ENCODE data around the gene METTL25B. TPM values are rescaled to one million over a fixed set of nuclear protein-coding genes. Genes with fewer than 3 reads are reported as not detected.
A peak's percentile ranks its signal among the peaks of the same experiment; 100 is the strongest.

Gene METTL25B
- total and polyA plus RNA-seq, 2 of the 13 experiments (the other 11 are each of a cell fraction or from before 2014, with no cell fraction given) = 11.9 to 24.0 TPM

- TF ChIP-seq, protein P1, sequence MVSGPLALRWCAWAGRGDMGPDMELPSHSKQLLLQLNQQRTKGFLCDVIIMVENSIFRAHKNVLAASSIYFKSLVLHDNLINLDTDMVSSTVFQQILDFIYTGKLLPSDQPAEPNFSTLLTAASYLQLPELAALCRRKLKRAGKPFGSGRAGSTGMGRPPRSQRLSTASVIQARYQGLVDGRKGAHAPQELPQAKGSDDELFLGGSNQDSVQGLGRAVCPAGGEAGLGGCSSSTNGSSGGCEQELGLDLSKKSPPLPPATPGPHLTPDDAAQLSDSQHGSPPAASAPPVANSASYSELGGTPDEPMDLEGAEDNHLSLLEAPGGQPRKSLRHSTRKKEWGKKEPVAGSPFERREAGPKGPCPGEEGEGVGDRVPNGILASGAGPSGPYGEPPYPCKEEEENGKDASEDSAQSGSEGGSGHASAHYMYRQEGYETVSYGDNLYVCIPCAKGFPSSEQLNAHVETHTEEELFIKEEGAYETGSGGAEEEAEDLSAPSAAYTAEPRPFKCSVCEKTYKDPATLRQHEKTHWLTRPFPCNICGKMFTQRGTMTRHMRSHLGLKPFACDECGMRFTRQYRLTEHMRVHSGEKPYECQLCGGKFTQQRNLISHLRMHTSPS (CRISPR knock-in tag; IDR thresholded peaks at IDR 0.05; ENCODE audit: low read depth) = peak; percentile 77; the same call in 1 of the 2 replicates
- TF ChIP-seq, protein P2, sequence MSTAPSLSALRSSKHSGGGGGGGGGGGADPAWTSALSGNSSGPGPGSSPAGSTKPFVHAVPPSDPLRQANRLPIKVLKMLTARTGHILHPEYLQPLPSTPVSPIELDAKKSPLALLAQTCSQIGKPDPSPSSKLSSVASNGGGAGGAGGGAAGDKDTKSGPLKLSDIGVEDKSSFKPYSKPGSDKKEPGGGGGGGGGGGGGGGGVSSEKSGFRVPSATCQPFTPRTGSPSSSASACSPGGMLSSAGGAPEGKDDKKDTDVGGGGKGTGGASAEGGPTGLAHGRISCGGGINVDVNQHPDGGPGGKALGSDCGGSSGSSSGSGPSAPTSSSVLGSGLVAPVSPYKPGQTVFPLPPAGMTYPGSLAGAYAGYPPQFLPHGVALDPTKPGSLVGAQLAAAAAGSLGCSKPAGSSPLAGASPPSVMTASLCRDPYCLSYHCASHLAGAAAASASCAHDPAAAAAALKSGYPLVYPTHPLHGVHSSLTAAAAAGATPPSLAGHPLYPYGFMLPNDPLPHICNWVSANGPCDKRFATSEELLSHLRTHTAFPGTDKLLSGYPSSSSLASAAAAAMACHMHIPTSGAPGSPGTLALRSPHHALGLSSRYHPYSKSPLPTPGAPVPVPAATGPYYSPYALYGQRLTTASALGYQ (CRISPR knock-in tag; IDR thresholded peaks at IDR 0.05) = 0 out of 2 replicates have a peak, but pooled peaks have one; percentile 23
- no peak for TF ChIP-seq MBNL3 (CRISPR knock-in tag; conservative IDR thresholded peaks at IDR 0.05)
- TF ChIP-seq HNF4G (IDR thresholded peaks at IDR 0.05; ENCODE audit: borderline replicate concordance, low read depth, low read length) = peak; percentile 79
- TF ChIP-seq HNF4G (CRISPR knock-in tag; IDR thresholded peaks at IDR 0.05; ENCODE audit: borderline replicate concordance, low read depth) = peak; percentile 33; the same call in 1 of the 2 replicates
- no peak for TF ChIP-seq HNRNPUL1 (IDR thresholded peaks at IDR 0.05; ENCODE audit: low read depth, low read length)
- peak; percentile 16; the same call in 1 of the 2 replicates for TF ChIP-seq TBX2 (CRISPR knock-in tag; IDR thresholded peaks at IDR 0.05; ENCODE audit: borderline replicate concordance)
- TF ChIP-seq TBL1XR1 (IDR thresholded peaks at IDR 0.05; ENCODE audit: borderline replicate concordance, low read length, partially characterized antibody) = no peak
- 0 out of 2 replicates have a peak, but pooled peaks have one; percentile 37 for TF ChIP-seq MAX (IDR thresholded peaks at IDR 0.05)
- 0 out of 2 replicates have a peak, but pooled peaks have one; percentile 20 for TF ChIP-seq ZMYM4 (CRISPR knock-in tag; IDR thresholded peaks at IDR 0.05)
- TF ChIP-seq ZFX (CRISPR knock-in tag; IDR thresholded peaks at IDR 0.05; ENCODE audit: low read depth) = peak; percentile 51
- peak; percentile 49; the same call in 1 of the 2 replicates for TF ChIP-seq NR2F6 (IDR thresholded peaks at IDR 0.05)
- peak; percentile 68; the same call in 1 of the 2 replicates for TF ChIP-seq NR2F6 (CRISPR knock-in tag; IDR thresholded peaks at IDR 0.05)
- peak; percentile 42 for TF ChIP-seq ARID4A (CRISPR knock-in tag; IDR thresholded peaks at IDR 0.05; ENCODE audit: borderline replicate concordance)
Measured at GRCh38 chr1:156749419-156750118, 21.3 kb downstream of the METTL25B start (continued).

Data from HepG2 (cell line).